ENCODE results near the gene FMN1. TPM values are rescaled to one million over a fixed set of nuclear protein-coding genes. Genes with fewer than 3 reads are reported as not detected.

FMN1 gene
- total RNA-seq, 1 donor from 2014 or later, result 1.6 TPM

GRCh38 chr15:32943711-32944110 is 250.8 kb downstream of the FMN1 start:
- H3K4me1 Mint-ChIP-seq, result no peaks in the 10 kb centered on the region
- no peak for DNase-seq (ENCODE audit: low spot score in 2 of 2, unreplicated experiment in 2 of 2)
- no peaks in the 10 kb centered on the region for H3K36me3 Mint-ChIP-seq
- no peaks in the 10 kb centered on the region for H3K27me3 Mint-ChIP-seq (ENCODE audit: low read depth)
- no peak overlapping the region for H3K4me3 Mint-ChIP-seq
- H3K27ac Mint-ChIP-seq, result no peak overlapping the region
- no peaks in the 10 kb centered on the region for H3K9me3 Mint-ChIP-seq
- TF ChIP-seq, protein P1, sequence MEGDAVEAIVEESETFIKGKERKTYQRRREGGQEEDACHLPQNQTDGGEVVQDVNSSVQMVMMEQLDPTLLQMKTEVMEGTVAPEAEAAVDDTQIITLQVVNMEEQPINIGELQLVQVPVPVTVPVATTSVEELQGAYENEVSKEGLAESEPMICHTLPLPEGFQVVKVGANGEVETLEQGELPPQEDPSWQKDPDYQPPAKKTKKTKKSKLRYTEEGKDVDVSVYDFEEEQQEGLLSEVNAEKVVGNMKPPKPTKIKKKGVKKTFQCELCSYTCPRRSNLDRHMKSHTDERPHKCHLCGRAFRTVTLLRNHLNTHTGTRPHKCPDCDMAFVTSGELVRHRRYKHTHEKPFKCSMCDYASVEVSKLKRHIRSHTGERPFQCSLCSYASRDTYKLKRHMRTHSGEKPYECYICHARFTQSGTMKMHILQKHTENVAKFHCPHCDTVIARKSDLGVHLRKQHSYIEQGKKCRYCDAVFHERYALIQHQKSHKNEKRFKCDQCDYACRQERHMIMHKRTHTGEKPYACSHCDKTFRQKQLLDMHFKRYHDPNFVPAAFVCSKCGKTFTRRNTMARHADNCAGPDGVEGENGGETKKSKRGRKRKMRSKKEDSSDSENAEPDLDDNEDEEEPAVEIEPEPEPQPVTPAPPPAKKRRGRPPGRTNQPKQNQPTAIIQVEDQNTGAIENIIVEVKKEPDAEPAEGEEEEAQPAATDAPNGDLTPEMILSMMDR (IDR thresholded peaks at IDR 0.05; ENCODE audit: unreplicated experiment), result no peak

- Mint-ChIP-seq H3K9me3 (no peaks in the 10 kb centered on the region), H3K4me1 (no peaks in the 10 kb centered on the region), H3K4me3 (no peak overlapping the region), H3K27ac (no peak overlapping the region), H3K27me3 (ENCODE audit: low read depth) (peaks cover 2% of the 10 kb centered on the region), H3K36me3 (no peaks in the 10 kb centered on the region)
- DNase-seq (ENCODE audit: low spot score in 2 of 2, unreplicated experiment in 2 of 2), result no peak
- TF ChIP-seq, protein P1 (IDR thresholded peaks at IDR 0.05; ENCODE audit: unreplicated experiment), result no peak
Measured at GRCh38 chr15:32942401-32942841, 252.1 kb downstream of the FMN1 start.

DNA sequence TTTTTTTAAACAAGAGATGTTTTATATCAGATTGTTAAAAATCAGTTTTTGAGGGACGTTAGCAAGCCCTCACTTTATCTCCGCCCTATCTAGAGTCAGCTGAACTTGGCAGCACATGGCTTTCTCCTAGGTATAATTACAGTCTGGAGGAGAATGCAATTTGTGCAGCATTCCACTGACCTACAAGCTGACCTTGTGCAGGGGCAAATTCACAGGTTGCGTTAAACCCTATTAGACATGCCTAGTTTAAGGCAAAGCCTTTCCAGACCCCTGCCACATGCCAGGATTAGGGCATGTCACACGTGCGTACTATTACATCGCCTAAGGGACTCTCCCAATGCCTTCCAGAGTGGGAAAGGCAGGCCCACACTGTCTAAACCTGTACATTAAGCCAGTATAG is 252.7 kb downstream of the FMN1 start:
- Mint-ChIP-seq H3K36me3 (no peaks in the 10 kb centered on the region), H3K9me3 (no peaks in the 10 kb centered on the region), H3K27me3 (ENCODE audit: low read depth) (peaks cover 2% of the 10 kb centered on the region), H3K4me3 (no peak overlapping the region), H3K4me1 (no peaks in the 10 kb centered on the region), H3K27ac (no peak overlapping the region)
- no peak for DNase-seq (ENCODE audit: low spot score in 2 of 2, unreplicated experiment in 2 of 2)
- TF ChIP-seq, protein P1 (IDR thresholded peaks at IDR 0.05; ENCODE audit: unreplicated experiment), result no peak

DNA sequence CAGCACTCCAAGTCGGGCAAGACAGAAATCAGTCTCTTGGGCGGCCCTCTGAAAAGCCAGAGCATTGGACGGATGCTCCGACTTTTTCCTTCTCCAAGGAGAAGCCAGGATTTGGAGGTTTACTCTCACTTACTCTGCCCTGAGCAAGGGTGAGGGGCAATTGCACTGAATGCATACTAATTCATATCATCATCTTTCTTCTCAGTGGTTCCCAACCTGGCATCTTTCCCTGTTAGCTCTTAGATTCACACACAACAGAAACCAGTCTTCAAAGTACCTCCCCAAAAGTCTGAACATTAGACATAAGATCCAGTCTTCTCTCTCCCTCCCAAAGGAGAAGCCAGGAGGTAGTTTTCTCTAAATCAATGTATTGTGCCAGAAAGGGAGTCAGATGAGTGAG is 257.5 kb downstream of the FMN1 start:
- Mint-ChIP-seq H3K27me3 (ENCODE audit: low read depth) (peaks cover 4% of the 10 kb centered on the region), H3K9me3 (peaks cover 13% of the 10 kb centered on the region), H3K27ac (no peak overlapping the region), H3K4me1 (no peaks in the 10 kb centered on the region), H3K36me3 (peaks cover 3% of the 10 kb centered on the region), H3K4me3 (no peak overlapping the region)
- TF ChIP-seq, protein P1 (IDR thresholded peaks at IDR 0.05; ENCODE audit: unreplicated experiment), result no peak
- DNase-seq (ENCODE audit: low spot score in 2 of 2, unreplicated experiment in 2 of 2), result no peak

GRCh38 chr15:32936283-32936918 is 258.1 kb downstream of the FMN1 start:
- DNase-seq (ENCODE audit: low spot score in 2 of 2, unreplicated experiment in 2 of 2), result no peak
- TF ChIP-seq, protein P1 (IDR thresholded peaks at IDR 0.05; ENCODE audit: unreplicated experiment), result peak; percentile 45
- Mint-ChIP-seq H3K36me3 (peaks cover 3% of the 10 kb centered on the region), H3K27me3 (ENCODE audit: low read depth) (peaks cover 4% of the 10 kb centered on the region), H3K27ac (no peak overlapping the region), H3K9me3 (peaks cover 17% of the 10 kb centered on the region), H3K4me3 (no peak overlapping the region), H3K4me1 (no peaks in the 10 kb centered on the region)

Measured in mesothelial cell of epicardium (in vitro differentiated cells).